ENCODE results near the gene MGAT3.

The MGAT3 gene

GRCh38 chr22:39534092-39534506 is 77.3 kb downstream of the MGAT3 start:
- H3K4me3 ChIP-seq (ENCODE audit: low read length): no peak overlapping the region
- DNase-seq (ENCODE audit: low read depth): no peak
- no peak for TF ChIP-seq CTCF (IDR thresholded peaks at IDR 0.05; ENCODE audit: insufficient read depth, low read depth, low read length, missing control alignments)

DNA sequence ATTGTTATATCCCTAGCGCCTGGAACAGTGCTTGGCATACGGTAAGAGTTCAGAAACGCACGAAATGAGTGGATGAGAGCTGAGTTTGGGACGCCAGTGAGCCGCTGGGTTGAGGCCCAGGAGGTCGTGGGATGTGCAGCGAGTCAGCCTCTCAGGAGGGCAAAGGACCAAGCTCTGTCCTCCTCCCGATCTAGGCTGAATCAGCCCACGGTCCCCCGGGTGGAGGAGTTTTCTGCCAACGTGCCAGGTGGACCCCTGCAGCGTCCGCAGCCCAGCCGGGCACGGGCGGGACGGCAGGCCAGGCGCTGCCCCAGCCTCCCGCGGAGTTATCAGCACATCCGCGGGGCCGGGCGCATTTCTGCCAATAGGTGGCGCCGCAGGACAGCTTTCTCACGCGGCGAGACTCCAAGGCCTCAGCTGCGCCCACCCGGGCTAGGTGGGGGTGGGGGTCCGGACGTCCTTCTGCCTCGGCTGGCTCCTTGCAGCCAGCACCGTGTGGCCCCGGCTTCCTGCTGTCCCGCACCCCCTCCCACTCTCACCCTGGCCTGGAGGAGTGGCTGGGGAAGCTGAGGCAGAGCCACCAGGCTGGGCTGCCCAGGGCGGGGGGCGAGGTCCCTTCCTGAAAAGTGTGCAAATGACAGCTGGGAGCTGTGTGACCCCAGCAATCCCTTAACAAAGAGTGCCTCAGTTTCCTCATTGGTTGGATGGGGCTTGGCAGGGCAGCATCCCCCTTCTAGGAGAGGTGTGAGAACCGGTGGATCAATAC is 78.0 kb downstream of the MGAT3 start:
- peak; percentile 65 for DNase-seq (ENCODE audit: low read depth)
- peak; percentile 66 for TF ChIP-seq CTCF (IDR thresholded peaks at IDR 0.05; ENCODE audit: insufficient read depth, low read depth, low read length, missing control alignments)
- no peak overlapping the region for H3K4me3 ChIP-seq (ENCODE audit: low read length)

GRCh38 chr22:39535357-39535725 is 78.5 kb downstream of the MGAT3 start:
- TF ChIP-seq CTCF (IDR thresholded peaks at IDR 0.05; ENCODE audit: insufficient read depth, low read depth, low read length, missing control alignments): no peak
- DNase-seq (ENCODE audit: low read depth): no peak
- H3K4me3 ChIP-seq (ENCODE audit: low read length): no peak overlapping the region

DNA sequence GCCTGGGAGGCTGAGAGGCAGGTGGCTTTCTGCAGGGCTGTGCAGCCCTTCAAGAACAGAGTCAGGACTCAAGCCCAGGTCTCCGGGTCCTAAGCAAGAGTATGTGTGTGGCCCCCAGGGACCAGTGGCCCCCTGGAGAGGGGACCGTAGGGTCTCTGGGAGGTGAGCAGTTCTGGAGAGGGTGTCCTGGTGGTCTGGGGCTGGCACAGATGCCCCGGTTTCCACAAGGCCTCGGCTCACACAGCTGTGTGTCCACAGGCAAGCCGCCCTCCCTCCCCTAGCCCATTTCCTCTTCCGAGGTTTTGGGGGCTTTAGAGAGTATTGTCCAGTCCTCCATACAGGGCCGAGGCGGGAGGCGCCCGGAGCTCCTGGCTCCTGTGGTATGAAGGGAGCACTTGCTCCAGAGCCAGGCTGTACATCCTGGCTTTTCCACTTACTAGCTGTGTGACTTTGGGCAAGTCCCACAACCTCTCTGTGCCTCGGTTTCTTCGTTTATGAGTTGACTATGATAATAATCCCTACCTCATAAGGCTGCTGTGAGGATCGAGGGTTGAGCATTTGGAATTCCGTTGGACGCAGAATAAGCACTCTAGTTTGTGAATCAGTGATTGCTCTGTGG is 79.1 kb downstream of the MGAT3 start:
- no peak for TF ChIP-seq CTCF (IDR thresholded peaks at IDR 0.05; ENCODE audit: insufficient read depth, low read depth, low read length, missing control alignments)
- DNase-seq (ENCODE audit: low read depth): no peak
- H3K4me3 ChIP-seq (ENCODE audit: low read length): no peak overlapping the region

DNA sequence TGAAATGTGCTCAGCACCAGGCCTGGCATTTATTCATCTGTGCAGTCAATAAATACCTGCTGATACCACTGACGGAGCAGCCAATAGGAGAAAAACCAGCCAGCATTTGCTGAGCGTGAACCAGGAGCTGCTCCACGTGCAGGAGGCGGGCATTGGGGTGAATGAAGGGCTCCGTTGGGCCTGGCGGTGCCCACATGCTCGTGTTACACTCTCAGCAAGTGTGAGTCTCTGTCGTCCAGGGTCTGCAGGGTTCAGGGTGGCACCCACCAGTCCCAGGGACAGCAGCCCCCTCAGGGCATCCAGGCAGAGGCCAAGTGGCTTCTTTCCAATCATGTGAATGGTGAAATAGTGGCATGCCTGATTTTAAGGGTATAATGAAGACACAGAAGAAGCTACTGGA is 79.9 kb downstream of the MGAT3 start:
- DNase-seq (ENCODE audit: low read depth): no peak
- no peak for TF ChIP-seq CTCF (IDR thresholded peaks at IDR 0.05; ENCODE audit: insufficient read depth, low read depth, low read length, missing control alignments)
- no peak overlapping the region for H3K4me3 ChIP-seq (ENCODE audit: low read length)

DNA sequence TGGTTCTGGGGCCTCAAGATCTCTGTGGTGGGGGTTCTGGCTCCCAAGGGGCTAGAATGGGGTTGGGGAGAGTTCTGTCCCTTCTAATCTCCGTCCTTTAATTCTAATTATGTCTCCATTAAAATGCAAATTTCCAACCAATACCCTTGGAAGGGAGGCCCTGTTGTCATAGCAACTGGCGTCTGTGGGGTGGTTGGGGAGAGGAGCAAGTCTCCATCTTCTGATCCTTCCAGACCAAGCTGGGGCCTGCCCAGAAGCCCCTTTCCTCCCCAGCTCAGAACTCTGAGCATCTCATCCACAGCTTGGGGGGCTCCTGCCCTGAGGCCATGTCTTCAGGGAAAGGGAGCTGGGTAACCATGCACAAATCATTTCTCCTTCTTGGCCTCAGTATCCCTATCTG is 81.2 kb downstream of the MGAT3 start:
- no peak for DNase-seq (ENCODE audit: low read depth)
- no peak overlapping the region for H3K4me3 ChIP-seq (ENCODE audit: low read length)
- no peak for TF ChIP-seq CTCF (IDR thresholded peaks at IDR 0.05; ENCODE audit: insufficient read depth, low read depth, low read length, missing control alignments)
